ENCODE measurements around the gene SETMAR. TPM values are rescaled to one million over a fixed set of nuclear protein-coding genes. Genes with fewer than 3 reads are reported as not detected.

Gene SETMAR
- total RNA-seq, 1 experiment from 2014 or later, result 11.8 TPM

DNA sequence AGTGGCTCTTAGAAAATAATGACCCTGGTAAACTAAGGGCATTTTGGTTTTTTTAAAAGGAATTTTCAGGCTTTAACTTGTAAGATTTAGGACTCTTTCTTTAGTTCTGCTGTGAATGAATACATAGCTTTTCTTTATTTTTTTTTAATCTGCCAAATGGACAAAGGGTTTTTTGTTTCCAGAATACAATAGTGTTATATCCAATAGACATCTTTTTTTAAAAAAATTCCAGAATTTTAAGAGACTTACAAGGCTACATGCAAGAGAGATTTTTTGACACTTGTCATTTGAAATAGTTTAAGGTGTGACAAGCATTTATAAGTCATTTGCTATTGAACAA, 38.1 kb downstream of the SETMAR start:
- no peaks in the 10 kb centered on the region for H3K4me1 ChIP-seq
- ChIA-PET POLR2A (no interaction called here), CTCF (interaction anchor here (2.0 kb wide), 1 partner anchor 10 kb away, joined by 5 read pairs; no protein-coding TSS in a partner anchor)
- H3K9me3 Mint-ChIP-seq (ENCODE audit: unreplicated experiment), result no peaks in the 10 kb centered on the region
- no peaks in the 10 kb centered on the region for H3K9me3 ChIP-seq
- BruUV-seq (replicated peaks), result no TSS peak
- intact Hi-C loops (cut with micrococcal nuclease; ENCODE audit: unreplicated experiment), result no loop called here
- H3K4me1 Mint-ChIP-seq (ENCODE audit: low read depth, unreplicated experiment), result no peaks in the 10 kb centered on the region
- no peak overlapping the region for H3K4me3 ChIP-seq (ENCODE audit: low read depth, low read length)
- no peaks in the 10 kb centered on the region for H3K27me3 Mint-ChIP-seq (ENCODE audit: insufficient read depth, unreplicated experiment)
- TF ChIP-seq, protein P1, sequence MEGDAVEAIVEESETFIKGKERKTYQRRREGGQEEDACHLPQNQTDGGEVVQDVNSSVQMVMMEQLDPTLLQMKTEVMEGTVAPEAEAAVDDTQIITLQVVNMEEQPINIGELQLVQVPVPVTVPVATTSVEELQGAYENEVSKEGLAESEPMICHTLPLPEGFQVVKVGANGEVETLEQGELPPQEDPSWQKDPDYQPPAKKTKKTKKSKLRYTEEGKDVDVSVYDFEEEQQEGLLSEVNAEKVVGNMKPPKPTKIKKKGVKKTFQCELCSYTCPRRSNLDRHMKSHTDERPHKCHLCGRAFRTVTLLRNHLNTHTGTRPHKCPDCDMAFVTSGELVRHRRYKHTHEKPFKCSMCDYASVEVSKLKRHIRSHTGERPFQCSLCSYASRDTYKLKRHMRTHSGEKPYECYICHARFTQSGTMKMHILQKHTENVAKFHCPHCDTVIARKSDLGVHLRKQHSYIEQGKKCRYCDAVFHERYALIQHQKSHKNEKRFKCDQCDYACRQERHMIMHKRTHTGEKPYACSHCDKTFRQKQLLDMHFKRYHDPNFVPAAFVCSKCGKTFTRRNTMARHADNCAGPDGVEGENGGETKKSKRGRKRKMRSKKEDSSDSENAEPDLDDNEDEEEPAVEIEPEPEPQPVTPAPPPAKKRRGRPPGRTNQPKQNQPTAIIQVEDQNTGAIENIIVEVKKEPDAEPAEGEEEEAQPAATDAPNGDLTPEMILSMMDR (IDR thresholded peaks at IDR 0.05; ENCODE audit: insufficient read depth in 1 of 2, low read depth in 1 of 2, low read length in 1 of 2, severe bottlenecking in 1 of 2, unreplicated experiment in 1 of 2), result no peak
- no peaks in the 10 kb centered on the region for H3K36me3 ChIP-seq (ENCODE audit: control insufficient read depth, insufficient read depth, low read length)
- DNase-seq, result no peak
- no peaks in the 10 kb centered on the region for H3K36me3 Mint-ChIP-seq (ENCODE audit: insufficient read depth, unreplicated experiment)
- H3K27ac Mint-ChIP-seq (ENCODE audit: unreplicated experiment), result no peak overlapping the region
- no peak overlapping the region for H3K4me3 Mint-ChIP-seq (ENCODE audit: unreplicated experiment)
- 0 out of 2 replicates have a peak, but pooled peaks cover 1% of the 10 kb centered on the region for H3K27me3 ChIP-seq (replicated peaks; ENCODE audit: control insufficient read depth, insufficient read depth, low read length)

- no peaks in the 10 kb centered on the region for H3K4me1 Mint-ChIP-seq (ENCODE audit: low read depth, unreplicated experiment)
- H3K36me3 ChIP-seq (ENCODE audit: control insufficient read depth, insufficient read depth, low read length), result no peaks in the 10 kb centered on the region
- intact Hi-C loops (cut with micrococcal nuclease; ENCODE audit: unreplicated experiment), result no loop called here
- H3K4me3 ChIP-seq (ENCODE audit: low read depth, low read length), result no peak overlapping the region
- H3K27me3 Mint-ChIP-seq (ENCODE audit: insufficient read depth, unreplicated experiment), result no peaks in the 10 kb centered on the region
- H3K9me3 Mint-ChIP-seq (ENCODE audit: unreplicated experiment), result no peaks in the 10 kb centered on the region
- TF ChIP-seq, protein P1 (IDR thresholded peaks at IDR 0.05; ENCODE audit: insufficient read depth in 1 of 2, low read depth in 1 of 2, low read length in 1 of 2, severe bottlenecking in 1 of 2, unreplicated experiment in 1 of 2), result no peak
- ChIA-PET POLR2A (no interaction called here), CTCF (no interaction called here)
- no peaks in the 10 kb centered on the region for H3K36me3 Mint-ChIP-seq (ENCODE audit: insufficient read depth, unreplicated experiment)
- H3K9me3 ChIP-seq, result no peaks in the 10 kb centered on the region
- 0 out of 2 replicates have a peak, but pooled peaks cover 1% of the 10 kb centered on the region for H3K27me3 ChIP-seq (replicated peaks; ENCODE audit: control insufficient read depth, insufficient read depth, low read length)
- DNase-seq, result no peak
- BruUV-seq (replicated peaks), result no TSS peak
- no peak overlapping the region for H3K4me3 Mint-ChIP-seq (ENCODE audit: unreplicated experiment)
- no peak overlapping the region for H3K27ac Mint-ChIP-seq (ENCODE audit: unreplicated experiment)
- H3K4me1 ChIP-seq, result no peaks in the 10 kb centered on the region
Measured at GRCh38 chr3:4343258-4343657, 40.1 kb downstream of the SETMAR start.

DNA sequence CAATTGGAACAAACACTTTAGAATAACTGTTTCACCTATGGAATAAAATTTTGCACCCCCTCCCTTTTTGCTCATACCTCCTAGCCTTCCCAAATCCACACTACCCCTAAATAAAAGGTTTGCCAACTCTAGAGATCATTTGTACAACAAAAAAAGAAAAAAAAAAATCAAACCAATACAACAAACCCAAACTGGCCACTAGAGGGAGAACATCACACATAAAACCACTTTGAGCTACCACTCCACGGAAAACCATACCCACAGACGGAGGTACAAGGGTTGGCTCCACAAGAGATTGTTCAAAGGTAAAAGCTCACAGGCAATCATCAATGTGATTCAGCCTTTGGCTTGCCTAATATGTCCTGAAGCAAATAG, 47.6 kb downstream of the SETMAR start:
- Mint-ChIP-seq H3K4me3 (ENCODE audit: unreplicated experiment) (peak overlapping the region; percentile 43), H3K27me3 (ENCODE audit: insufficient read depth, unreplicated experiment) (no peaks in the 10 kb centered on the region), H3K36me3 (ENCODE audit: insufficient read depth, unreplicated experiment) (no peaks in the 10 kb centered on the region), H3K4me1 (ENCODE audit: low read depth, unreplicated experiment) (peaks cover 20% of the 10 kb centered on the region), H3K27ac (ENCODE audit: unreplicated experiment) (peak overlapping the region; percentile 7), H3K9me3 (ENCODE audit: unreplicated experiment) (no peaks in the 10 kb centered on the region)
- Histone ChIP-seq H3K4me1 (peaks cover 11% of the 10 kb centered on the region; the same call in 1 of the 2 replicates), H3K4me3 (ENCODE audit: low read depth, low read length) (no peak overlapping the region), H3K9me3 (no peaks in the 10 kb centered on the region), H3K36me3 (ENCODE audit: control insufficient read depth, insufficient read depth, low read length) (no peaks in the 10 kb centered on the region), H3K27me3 (replicated peaks; ENCODE audit: control insufficient read depth, insufficient read depth, low read length) (no peaks in the 10 kb centered on the region)
- TF ChIP-seq, protein P1 (IDR thresholded peaks at IDR 0.05; ENCODE audit: insufficient read depth in 1 of 2, low read depth in 1 of 2, low read length in 1 of 2, severe bottlenecking in 1 of 2, unreplicated experiment in 1 of 2), result peak; percentile 68 to 70
- peak; percentile 43 to 55 for DNase-seq
- CTCF ChIA-PET, result interaction anchor here (0.6 to 1.4 kb wide), 9 partner anchors 10 to 286 kb away, joined by 3 to 21 read pairs (median 3); partner anchors contain the start of gene SUMF1
- intact Hi-C loops (cut with micrococcal nuclease; ENCODE audit: unreplicated experiment), result loop anchor here (1.0 to 5.0 kb wide), 5 partner anchors 60 to 283 kb away; partner anchors contain the start of genes ITPR1 and SUMF1
- POLR2A ChIA-PET, result interaction anchor here (0.8 to 1.5 kb wide), 2 partner anchors 117 to 142 kb away, joined by 3 to 6 read pairs; partner anchors contain the start of genes ITPR1 and SUMF1
- BruUV-seq (replicated peaks), result no TSS peak
